SU-DHL-6 (cell line): ENCODE measurements around the gene MARCO.

Experiments used
- CTCF ChIP-seq: fragments of 200-600 bp; sonication (generic); IDR thresholded peaks from one replicate; pipeline ENCODE4 v1.5.1; 2017; ENCODE audit warnings: antibody characterized with exemption, mild to moderate bottlenecking, low read length, moderate library complexity; ENCODE audit not compliant: insufficient read depth, poor library complexity, severe bottlenecking
- EZH2phosphoT487 ChIP-seq: fragments of 200-600 bp; sonication (generic), shearing (Covaris generic); conservative IDR thresholded peaks from 2 replicates; pipeline ENCODE4 v1.6.1; 2018; ENCODE audit warnings: mild to moderate bottlenecking, antibody characterized with exemption, low read length, moderate library complexity, mixed read lengths

- TF ChIP-seq CTCF (no peak), EZH2phosphoT487 (no peak)
These were observed 30.7 kb upstream of the MARCO start for GRCh38 chr2:118911166-118911856.
